Esophagus muscularis mucosa (tissue), 4 donors: ENCODE data around the gene ALG3. TPM values are rescaled to one million over a fixed set of nuclear protein-coding genes. Genes with fewer than 3 reads are reported as not detected.

ENCODE experiments used
- DNase-seq: peaks from one replicate; pipeline ENCODE4 v3.0.0-alpha.2; 2017; ENCODE audit errors: extremely low spot score
- H3K27ac ChIP-seq, 4 donors: fragments of 200-600 bp; sonication (generic); replicated peaks in 1 of 4; 1 replicate in 3 of 4; 2 replicates in 1 of 4; pipeline ENCODE4 v1.5.1; 2016 to 2019; ENCODE audit warnings: mild to moderate bottlenecking in 1 of 4
- H3K27me3 ChIP-seq, 4 donors: fragments of 200-600 bp; sonication (generic); one replicate each; pipeline versions ENCODE4 v1.5.1 to v1.6.0; 2016 to 2019
- H3K36me3 ChIP-seq, 4 donors: fragments of 200-600 bp; sonication (generic); one replicate each; pipeline ENCODE4 v1.5.1; 2016 to 2019
- H3K4me1 ChIP-seq, 4 donors: fragments of 200-600 bp; sonication (generic); one replicate each; pipeline ENCODE4 v1.5.1; 2016 to 2019
- H3K4me3 ChIP-seq, 4 donors: fragments of 200-600 bp; sonication (generic); 1 replicate in 2 of 4; 2 replicates in 2 of 4; pipeline ENCODE4 v1.5.1; 2016 to 2019; ENCODE audit warnings: mild to moderate bottlenecking in 4 of 4, moderate library complexity in 1 of 4
- H3K9me3 ChIP-seq, 4 donors: fragments of 200-600 bp; sonication (generic); 1 replicate in 3 of 4; 2 replicates in 1 of 4; pipeline ENCODE4 v1.5.1; 2016 to 2019
- CTCF ChIP-seq, 3 experiments: fragments of 200-600 bp in 2 of 3; fragments of 450-650 bp in 1 of 3; sonication (generic) in 2 of 3; IDR thresholded peaks; one replicate each; pipeline ENCODE4 v1.5.1; 2017 to 2019; ENCODE audit warnings: antibody characterized with exemption in 3 of 3, mild to moderate bottlenecking in 2 of 3, moderate library complexity in 1 of 3
- EP300 ChIP-seq: sonication (generic); formaldehyde crosslinking; IDR thresholded peaks from one replicate; pipeline ENCODE4 v1.6.1; 2017; ENCODE audit warnings: antibody characterized with exemption
- POLR2A ChIP-seq: fragments of 450-650 bp; IDR thresholded peaks from one replicate; pipeline ENCODE4 v1.6.1; 2017; ENCODE audit warnings: antibody characterized with exemption, moderate library complexity, mild to moderate bottlenecking, low read depth
- POLR2AphosphoS5 ChIP-seq, 2 donors: sonication (generic); formaldehyde crosslinking; IDR thresholded peaks; one replicate each; pipeline ENCODE4 v1.6.1; 2017; ENCODE audit warnings: antibody characterized with exemption in 2 of 2
- WGBS: methylation state at CpG from one replicate; pipeline ENCODE4 v1.1.5; 2018; 5-methylcytosine and 5-hydroxymethylcytosine counted together
- intact Hi-C: fragments of 100-400 bp; cut with DNase I; formaldehyde crosslinking; loops from one replicate; pipeline ENCODE4 v1.15.1; 2023
- small RNA-seq, 3 donors: library from RNA; depleted of rRNA; stranded (forward); fragments of <200 nt; gene quantifications; one replicate each; pipeline ENCODE3, GENCODE V24; 2016
- total RNA-seq, 4 donors: library from RNA; depleted of rRNA; stranded (reverse); fragments of >200 nt; gene quantifications; one replicate each; pipeline versions ENCODE4 v1.1.0 to v1.2.1, GENCODE V29; 2016

The ALG3 gene
- total RNA-seq, 4 donors from 2014 or later: 35.6 to 48.5 (median 39.8) TPM

GRCh38 chr3:184196536-184196935, 52.2 kb downstream of the ALG3 start:
- H3K9me3 ChIP-seq: no peaks in the 10 kb centered on the region
- H3K27ac ChIP-seq: no peak overlapping the region
- peaks cover 23 to 54% (median 51%) of the 10 kb centered on the region in 4 donors for H3K36me3 ChIP-seq
- no peaks in the 10 kb centered on the region for H3K27me3 ChIP-seq
- TF ChIP-seq POLR2AphosphoS5 (IDR thresholded peaks at IDR 0.05) (no peak), EP300 (no peak)
- no peak for DNase-seq
- 97% methylated on average over 5 of the region's 6 CpGs for WGBS
- intact Hi-C loops: no loop called here
- no peak overlapping the region for H3K4me3 ChIP-seq
- H3K4me1 ChIP-seq: no peaks in the 10 kb centered on the region

- WGBS: 76% methylated on average over 9 of the region's 9 CpGs
- Histone ChIP-seq H3K4me3 (no peak overlapping the region), H3K4me1 (peaks cover 0 to 3% (median under 1%) of the 10 kb centered on the region in 4 donors), H3K9me3 (no peaks in the 10 kb centered on the region), H3K27me3 (no peaks in the 10 kb centered on the region), H3K36me3 (peaks cover 43 to 79% (median 76%) of the 10 kb centered on the region in 4 donors), H3K27ac (no peak overlapping the region)
- TF ChIP-seq CTCF (IDR thresholded peaks at IDR 0.05): no peak
- no peak for TF ChIP-seq POLR2AphosphoS5 (IDR thresholded peaks at IDR 0.05)
- TF ChIP-seq POLR2A: no peak
- no peak for TF ChIP-seq EP300
- intact Hi-C loops: no loop called here
- no peak for DNase-seq
These were observed 54.7 kb downstream of the ALG3 start for GRCh38 chr3:184193991-184194539.

GRCh38 chr3:184192889-184193288, 55.9 kb downstream of the ALG3 start:
- DNase-seq: no peak
- no peak for TF ChIP-seq EP300
- TF ChIP-seq POLR2A: no peak
- no peak for TF ChIP-seq POLR2AphosphoS5 (IDR thresholded peaks at IDR 0.05)
- no peak for TF ChIP-seq CTCF (IDR thresholded peaks at IDR 0.05)
- WGBS: 94% methylated on average over 10 of the region's 10 CpGs
- H3K4me3 ChIP-seq: no peak overlapping the region
- no peaks in the 10 kb centered on the region for H3K27me3 ChIP-seq
- H3K4me1 ChIP-seq: peaks cover 7 to 15% (median 11%) of the 10 kb centered on the region in 4 donors
- H3K9me3 ChIP-seq: no peaks in the 10 kb centered on the region
- intact Hi-C loops: no loop called here
- no peak overlapping the region for H3K27ac ChIP-seq
- peaks cover 51 to 90% (median 87%) of the 10 kb centered on the region in 4 donors for H3K36me3 ChIP-seq

Small RNAs within 50 kb of the gene (small RNA-seq; reads per million reads assigned to genes)
- 0 to 0.17 (median 0) reads per million in 3 donors for gene MIR1224

Other genes with a start within 250 kb of the ALG3 start
- 10 to 100 TPM in 3 of 4 donors, 1 to 10 TPM in 1; 9.8 to 20.2 (median 17.6) TPM for gene ABCC5, start 231.1 kb downstream of the ALG3 start, total RNA-seq
- not detected for gene HTR3D, start 217.2 kb downstream of the ALG3 start, total RNA-seq
- gene HTR3C, start 195.9 kb downstream of the ALG3 start, total RNA-seq: not detected
- not detected for gene HTR3E, start 151.9 kb downstream of the ALG3 start, total RNA-seq
- gene EIF2B5, start 113.6 kb downstream of the ALG3 start, total RNA-seq: 10 to 100 TPM; 29.3 to 39.5 (median 33.8) TPM
- 100 to 1,000 TPM in 2 of 4 donors, 10 to 100 TPM in 2; 64.0 to 119 (median 86.3) TPM for gene DVL3, start 93.6 kb downstream of the ALG3 start, total RNA-seq
- 100 to 1,000 TPM; 258 to 397 (median 298) TPM for gene AP2M1, start 74.1 kb downstream of the ALG3 start, total RNA-seq
- 10 to 100 TPM; 34.8 to 43.2 (median 36.9) TPM for gene ABCF3, start 62.8 kb downstream of the ALG3 start, total RNA-seq
- under 1 TPM in 3 of 4 donors, not detected in 1; 0.17 to 0.33 (median 0.32) TPM for gene VWA5B2, start 19.4 kb downstream of the ALG3 start, total RNA-seq
- 1 to 10 TPM; 3.3 to 4.9 (median 3.7) TPM for gene EEF1AKMT4, start 710 bp upstream of the ALG3 start, total RNA-seq
- not detected for gene CAMK2N2, start 12.6 kb upstream of the ALG3 start, total RNA-seq
- under 1 TPM; 0.42 to 0.69 (median 0.56) TPM for gene ECE2, start 27.1 kb upstream of the ALG3 start, total RNA-seq
- gene PSMD2, start 50.3 kb upstream of the ALG3 start, total RNA-seq: 100 to 1,000 TPM; 252 to 356 (median 274) TPM
- 100 to 1,000 TPM; 291 to 418 (median 360) TPM for gene EIF4G1, start 65.6 kb upstream of the ALG3 start, total RNA-seq
- 10 to 100 TPM; 40.3 to 71.0 (median 59.9) TPM for gene FAM131A, start 88.6 kb upstream of the ALG3 start, total RNA-seq
- 1 to 10 TPM; 1.8 to 3.4 (median 2.7) TPM for gene CLCN2, start 112.6 kb upstream of the ALG3 start, total RNA-seq
- gene POLR2H, start 112.7 kb upstream of the ALG3 start, total RNA-seq: 10 to 100 TPM; 36.0 to 52.1 (median 40.4) TPM
- gene THPO, start 129.2 kb upstream of the ALG3 start, total RNA-seq: 1 to 10 TPM in 1 of 4 donors, under 1 TPM in 3; 0.40 to 1.3 (median 0.64) TPM
- 10 to 100 TPM; 12.3 to 17.6 (median 16.8) TPM for gene CHRD, start 131.1 kb upstream of the ALG3 start, total RNA-seq